ENCODE data around the gene FNDC3A. TPM values are rescaled to one million over a fixed set of nuclear protein-coding genes. Genes with fewer than 3 reads are reported as not detected.

The FNDC3A gene
- total and polyA plus RNA-seq, 4 donors: 25.2 to 89.5 (median 32.1) TPM

DNA sequence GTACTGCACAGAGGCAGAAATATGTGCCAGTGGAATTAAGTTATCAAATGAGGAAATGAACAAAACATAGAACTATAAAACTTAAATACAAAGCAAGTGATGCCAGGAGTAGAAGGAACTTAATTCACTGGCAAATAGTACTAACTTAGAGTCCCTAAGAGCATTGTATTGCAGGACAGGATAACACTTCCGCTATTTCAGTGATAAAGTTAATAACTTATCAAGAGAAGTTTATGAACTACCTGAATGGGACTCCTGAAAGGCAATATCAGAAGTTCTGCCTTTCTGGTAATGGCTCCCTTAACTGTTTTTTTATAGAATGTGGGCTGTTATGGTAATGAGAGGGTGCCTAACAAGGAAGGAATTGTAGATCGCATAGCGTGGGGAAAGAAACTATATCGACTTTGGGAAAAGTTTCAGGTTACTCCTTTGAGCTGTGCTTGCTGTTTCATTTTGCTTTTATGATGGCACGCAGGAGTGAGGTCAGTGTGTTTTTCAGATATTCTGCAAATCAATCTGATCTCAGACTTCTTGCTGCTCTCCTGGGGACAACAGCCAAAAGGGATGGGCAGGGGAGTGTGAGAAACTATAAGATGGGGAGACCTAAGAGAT is 149.1 kb downstream of the FNDC3A start:
- no peak for DNase-seq (ENCODE audit: low spot score)
- Histone ChIP-seq H3K36me3 (ENCODE audit: control insufficient read depth in 4 of 4, insufficient read depth in 3 of 4, low read depth in 1 of 4, low read length in 3 of 4) (peaks cover 0 to 3% (median 2%) of the 10 kb centered on the region in 4 donors), H3K9me3 (ENCODE audit: control insufficient read depth in 4 of 4, low read length in 3 of 4) (no peaks in the 10 kb centered on the region), H3K27me3 (ENCODE audit: control insufficient read depth in 4 of 4, insufficient read depth in 4 of 4, low read length in 3 of 4) (no peaks in the 10 kb centered on the region), H3K4me3 (ENCODE audit: low read depth in 1 of 3, low read length in 3 of 3) (no peak overlapping the region), H3K4me1 (ENCODE audit: control insufficient read depth in 4 of 4, insufficient read depth in 4 of 4, low read length in 3 of 4) (peaks cover 0 to 2% (median under 1%) of the 10 kb centered on the region in 4 donors), H3K9ac (ENCODE audit: low read depth in 1 of 2, low read length in 2 of 2) (no peak overlapping the region), H3K27ac (ENCODE audit: low read depth in 1 of 2, low read length in 2 of 2) (no peak overlapping the region)
- TF ChIP-seq YY1 (IDR thresholded peaks at IDR 0.05) (no peak), EGR1 (IDR thresholded peaks at IDR 0.05; ENCODE audit: low read depth in 2 of 2) (no peak)
- 78% methylated on average over 5 of the region's 5 CpGs for WGBS

DNA sequence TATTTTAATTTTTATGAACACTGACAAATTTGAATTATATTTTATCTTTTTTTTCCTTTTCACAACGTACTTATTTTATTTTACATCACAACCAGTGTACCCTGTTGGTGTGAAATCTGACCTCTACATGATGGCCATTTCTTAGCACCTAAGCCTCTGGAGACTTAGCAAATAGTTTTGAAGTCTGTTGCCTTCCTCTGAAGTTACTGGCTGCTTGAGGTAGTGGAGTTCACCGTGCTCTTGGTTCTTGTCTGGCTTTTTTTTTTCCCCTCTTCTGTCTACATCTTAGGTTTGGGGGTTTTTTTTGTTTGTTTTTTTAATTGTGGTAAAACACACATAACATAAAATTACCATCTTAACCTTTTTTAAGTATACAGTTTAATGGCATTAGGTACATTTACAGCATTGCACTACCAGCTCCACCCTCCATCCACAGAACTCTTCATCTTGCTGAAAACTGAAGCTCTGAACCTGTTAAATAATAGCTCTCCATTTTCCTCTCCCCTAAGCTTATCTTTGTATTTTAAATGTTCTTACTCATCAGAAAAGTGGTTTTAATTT is 150.3 kb downstream of the FNDC3A start:
- no peak for DNase-seq (ENCODE audit: low spot score)
- H3K9me3 ChIP-seq (ENCODE audit: control insufficient read depth in 4 of 4, low read length in 3 of 4): no peaks in the 10 kb centered on the region
- no peaks in the 10 kb centered on the region for H3K27me3 ChIP-seq (ENCODE audit: control insufficient read depth in 4 of 4, insufficient read depth in 4 of 4, low read length in 3 of 4)
- H3K4me3 ChIP-seq (ENCODE audit: low read depth in 1 of 3, low read length in 3 of 3): no peak overlapping the region
- H3K27ac ChIP-seq (ENCODE audit: low read depth in 1 of 2, low read length in 2 of 2): no peak overlapping the region
- TF ChIP-seq ATF3 (IDR thresholded peaks at IDR 0.05) (no peak), YY1 (IDR thresholded peaks at IDR 0.05) (no peak), FOXA2 (IDR thresholded peaks at IDR 0.05) (no peak), SP1 (IDR thresholded peaks at IDR 0.05) (no peak), NR2F2 (IDR thresholded peaks at IDR 0.05) (no peak), HNF4G (IDR thresholded peaks at IDR 0.05) (no peak), TAF1 (conservative IDR thresholded peaks at IDR 0.05) (no peak), GABPA (IDR thresholded peaks at IDR 0.05 in 1 of 2, conservative IDR thresholded peaks at IDR 0.05 in 1 of 2) (no peak), RAD21 (IDR thresholded peaks at IDR 0.05) (no peak), HNF4A (conservative IDR thresholded peaks at IDR 0.05) (no peak), FOXA1 (IDR thresholded peaks at IDR 0.05) (no peak), JUND (IDR thresholded peaks at IDR 0.05) (no peak)
- TF ChIP-seq, protein P1, sequence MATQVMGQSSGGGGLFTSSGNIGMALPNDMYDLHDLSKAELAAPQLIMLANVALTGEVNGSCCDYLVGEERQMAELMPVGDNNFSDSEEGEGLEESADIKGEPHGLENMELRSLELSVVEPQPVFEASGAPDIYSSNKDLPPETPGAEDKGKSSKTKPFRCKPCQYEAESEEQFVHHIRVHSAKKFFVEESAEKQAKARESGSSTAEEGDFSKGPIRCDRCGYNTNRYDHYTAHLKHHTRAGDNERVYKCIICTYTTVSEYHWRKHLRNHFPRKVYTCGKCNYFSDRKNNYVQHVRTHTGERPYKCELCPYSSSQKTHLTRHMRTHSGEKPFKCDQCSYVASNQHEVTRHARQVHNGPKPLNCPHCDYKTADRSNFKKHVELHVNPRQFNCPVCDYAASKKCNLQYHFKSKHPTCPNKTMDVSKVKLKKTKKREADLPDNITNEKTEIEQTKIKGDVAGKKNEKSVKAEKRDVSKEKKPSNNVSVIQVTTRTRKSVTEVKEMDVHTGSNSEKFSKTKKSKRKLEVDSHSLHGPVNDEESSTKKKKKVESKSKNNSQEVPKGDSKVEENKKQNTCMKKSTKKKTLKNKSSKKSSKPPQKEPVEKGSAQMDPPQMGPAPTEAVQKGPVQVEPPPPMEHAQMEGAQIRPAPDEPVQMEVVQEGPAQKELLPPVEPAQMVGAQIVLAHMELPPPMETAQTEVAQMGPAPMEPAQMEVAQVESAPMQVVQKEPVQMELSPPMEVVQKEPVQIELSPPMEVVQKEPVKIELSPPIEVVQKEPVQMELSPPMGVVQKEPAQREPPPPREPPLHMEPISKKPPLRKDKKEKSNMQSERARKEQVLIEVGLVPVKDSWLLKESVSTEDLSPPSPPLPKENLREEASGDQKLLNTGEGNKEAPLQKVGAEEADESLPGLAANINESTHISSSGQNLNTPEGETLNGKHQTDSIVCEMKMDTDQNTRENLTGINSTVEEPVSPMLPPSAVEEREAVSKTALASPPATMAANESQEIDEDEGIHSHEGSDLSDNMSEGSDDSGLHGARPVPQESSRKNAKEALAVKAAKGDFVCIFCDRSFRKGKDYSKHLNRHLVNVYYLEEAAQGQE (IDR thresholded peaks at IDR 0.05): no peak
- TF ChIP-seq, protein P2, sequence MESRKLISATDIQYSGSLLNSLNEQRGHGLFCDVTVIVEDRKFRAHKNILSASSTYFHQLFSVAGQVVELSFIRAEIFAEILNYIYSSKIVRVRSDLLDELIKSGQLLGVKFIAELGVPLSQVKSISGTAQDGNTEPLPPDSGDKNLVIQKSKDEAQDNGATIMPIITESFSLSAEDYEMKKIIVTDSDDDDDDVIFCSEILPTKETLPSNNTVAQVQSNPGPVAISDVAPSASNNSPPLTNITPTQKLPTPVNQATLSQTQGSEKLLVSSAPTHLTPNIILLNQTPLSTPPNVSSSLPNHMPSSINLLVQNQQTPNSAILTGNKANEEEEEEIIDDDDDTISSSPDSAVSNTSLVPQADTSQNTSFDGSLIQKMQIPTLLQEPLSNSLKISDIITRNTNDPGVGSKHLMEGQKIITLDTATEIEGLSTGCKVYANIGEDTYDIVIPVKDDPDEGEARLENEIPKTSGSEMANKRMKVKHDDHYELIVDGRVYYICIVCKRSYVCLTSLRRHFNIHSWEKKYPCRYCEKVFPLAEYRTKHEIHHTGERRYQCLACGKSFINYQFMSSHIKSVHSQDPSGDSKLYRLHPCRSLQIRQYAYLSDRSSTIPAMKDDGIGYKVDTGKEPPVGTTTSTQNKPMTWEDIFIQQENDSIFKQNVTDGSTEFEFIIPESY (IDR thresholded peaks at IDR 0.05): no peak
- TF ChIP-seq, protein P3, sequence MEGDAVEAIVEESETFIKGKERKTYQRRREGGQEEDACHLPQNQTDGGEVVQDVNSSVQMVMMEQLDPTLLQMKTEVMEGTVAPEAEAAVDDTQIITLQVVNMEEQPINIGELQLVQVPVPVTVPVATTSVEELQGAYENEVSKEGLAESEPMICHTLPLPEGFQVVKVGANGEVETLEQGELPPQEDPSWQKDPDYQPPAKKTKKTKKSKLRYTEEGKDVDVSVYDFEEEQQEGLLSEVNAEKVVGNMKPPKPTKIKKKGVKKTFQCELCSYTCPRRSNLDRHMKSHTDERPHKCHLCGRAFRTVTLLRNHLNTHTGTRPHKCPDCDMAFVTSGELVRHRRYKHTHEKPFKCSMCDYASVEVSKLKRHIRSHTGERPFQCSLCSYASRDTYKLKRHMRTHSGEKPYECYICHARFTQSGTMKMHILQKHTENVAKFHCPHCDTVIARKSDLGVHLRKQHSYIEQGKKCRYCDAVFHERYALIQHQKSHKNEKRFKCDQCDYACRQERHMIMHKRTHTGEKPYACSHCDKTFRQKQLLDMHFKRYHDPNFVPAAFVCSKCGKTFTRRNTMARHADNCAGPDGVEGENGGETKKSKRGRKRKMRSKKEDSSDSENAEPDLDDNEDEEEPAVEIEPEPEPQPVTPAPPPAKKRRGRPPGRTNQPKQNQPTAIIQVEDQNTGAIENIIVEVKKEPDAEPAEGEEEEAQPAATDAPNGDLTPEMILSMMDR (IDR thresholded peaks at IDR 0.05; ENCODE audit: low read depth, low read length, missing input control): no peak
- TF ChIP-seq, protein P4, sequence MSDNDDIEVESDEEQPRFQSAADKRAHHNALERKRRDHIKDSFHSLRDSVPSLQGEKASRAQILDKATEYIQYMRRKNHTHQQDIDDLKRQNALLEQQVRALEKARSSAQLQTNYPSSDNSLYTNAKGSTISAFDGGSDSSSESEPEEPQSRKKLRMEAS (IDR thresholded peaks at IDR 0.05): no peak
- H3K36me3 ChIP-seq (ENCODE audit: control insufficient read depth in 4 of 4, insufficient read depth in 3 of 4, low read depth in 1 of 4, low read length in 3 of 4): peaks cover under 1 to 5% (median 3%) of the 10 kb centered on the region in 4 donors
- WGBS: 65% methylated on average over 2 of the region's 2 CpGs
- no peak overlapping the region for H3K9ac ChIP-seq (ENCODE audit: low read depth in 1 of 2, low read length in 2 of 2)
- H3K4me1 ChIP-seq (ENCODE audit: control insufficient read depth in 4 of 4, insufficient read depth in 4 of 4, low read length in 3 of 4): peaks cover 0 to 2% (median under 1%) of the 10 kb centered on the region in 4 donors
